DND-41 (cell line): Measurements from ENCODE around the gene GBE1.

Source experiments
- ATAC-seq: fragments of 200-7000 bp; cut with Tn5 transposase; 3 replicates; pipeline ENCODE4 v1.9.1; 2021; ENCODE audit warnings: low read depth; ENCODE audit not compliant: insufficient read depth
- DNase-seq: peaks from one replicate; pipeline ENCODE4 v3.0.0-alpha.2; 2020
- H2AFZ ChIP-seq: 2 replicates; pipeline ENCODE4 v1.6.0; 2012; ENCODE audit warnings: low read depth, low read length
- H3K27ac ChIP-seq: 2 replicates; pipeline ENCODE4 v1.5.1; 2012; ENCODE audit warnings: low read length, inconsistent platforms
- H3K27me3 ChIP-seq: fragments of 200-600 bp; sonication (generic); 2 replicates; pipeline ENCODE4 v1.6.0; 2012; ENCODE audit warnings: low read length, mild to moderate bottlenecking, inconsistent platforms; ENCODE audit not compliant: insufficient read depth, poor library complexity
- H3K36me3 ChIP-seq: 2 replicates; pipeline ENCODE4 v1.5.1; 2012; ENCODE audit warnings: low read length, inconsistent platforms; ENCODE audit not compliant: insufficient read depth
- H3K4me1 ChIP-seq: 2 replicates; pipeline ENCODE4 v1.5.1; 2012; ENCODE audit warnings: mild to moderate bottlenecking, low read length; ENCODE audit not compliant: insufficient read depth
- H3K4me2 ChIP-seq: 2 replicates; pipeline ENCODE4 v1.6.0; 2012; ENCODE audit warnings: mild to moderate bottlenecking, moderate library complexity, low read length, inconsistent platforms; ENCODE audit not compliant: insufficient read depth
- H3K4me3 ChIP-seq, 2 experiments: fragments of 200-600 bp in 1 of 2; shearing (Covaris generic) in 1 of 2; 2 replicates each; pipeline ENCODE4 v1.5.1; 2012 to 2016; ENCODE audit warnings: inconsistent platforms in 2 of 2, low read length in 2 of 2, mild to moderate bottlenecking in 2 of 2, low read depth in 1 of 2, moderate library complexity in 1 of 2
- H3K79me2 ChIP-seq: 2 replicates; pipeline ENCODE4 v1.6.0; 2012; ENCODE audit warnings: low read length, inconsistent platforms; ENCODE audit not compliant: insufficient read depth
- H3K9ac ChIP-seq: 2 replicates; pipeline ENCODE4 v1.6.0; 2012; ENCODE audit warnings: low read depth, mild to moderate bottlenecking, inconsistent platforms, low read length, moderate library complexity
- H3K9me3 ChIP-seq: 2 replicates; pipeline ENCODE4 v1.5.1; 2012; ENCODE audit warnings: low read length, moderate library complexity, mild to moderate bottlenecking, inconsistent platforms; ENCODE audit not compliant: insufficient read depth, severe bottlenecking
- H4K20me1 ChIP-seq: 2 replicates; pipeline ENCODE4 v1.6.0; 2012; ENCODE audit warnings: low read length; ENCODE audit not compliant: insufficient read depth
- EZH2 ChIP-seq: IDR thresholded peaks from 3 replicates; pipeline ENCODE4 v1.6.1; 2012; ENCODE audit warnings: borderline replicate concordance, low read depth, mild to moderate bottlenecking, moderate library complexity, low read length, inconsistent platforms; ENCODE audit not compliant: severe bottlenecking
- TF ChIP-seq, protein P1 (sequence below): IDR thresholded peaks from 2 replicates; pipeline ENCODE4 v1.5.1; 2012; ENCODE audit warnings: borderline replicate concordance, low read length, moderate library complexity, mild to moderate bottlenecking; ENCODE audit not compliant: poor library complexity, severe bottlenecking; ENCODE audit errors: extremely low read depth

Gene GBE1

GRCh38 chr3:81472600-81473362, 288.7 kb downstream of the GBE1 start:
- Histone ChIP-seq H3K4me1 (no peaks in the 10 kb centered on the region), H3K79me2 (no peaks in the 10 kb centered on the region), H3K4me2 (no peak overlapping the region), H3K9me3 (no peaks in the 10 kb centered on the region), H4K20me1 (no peaks in the 10 kb centered on the region), H3K27ac (no peak overlapping the region), H3K36me3 (no peaks in the 10 kb centered on the region), H2AFZ (no peak overlapping the region), H3K9ac (no peak overlapping the region), H3K27me3 (no peaks in the 10 kb centered on the region), H3K4me3 (no peak overlapping the region)
- DNase-seq, result no peak
- no peak for ATAC-seq
- TF ChIP-seq, protein P1, sequence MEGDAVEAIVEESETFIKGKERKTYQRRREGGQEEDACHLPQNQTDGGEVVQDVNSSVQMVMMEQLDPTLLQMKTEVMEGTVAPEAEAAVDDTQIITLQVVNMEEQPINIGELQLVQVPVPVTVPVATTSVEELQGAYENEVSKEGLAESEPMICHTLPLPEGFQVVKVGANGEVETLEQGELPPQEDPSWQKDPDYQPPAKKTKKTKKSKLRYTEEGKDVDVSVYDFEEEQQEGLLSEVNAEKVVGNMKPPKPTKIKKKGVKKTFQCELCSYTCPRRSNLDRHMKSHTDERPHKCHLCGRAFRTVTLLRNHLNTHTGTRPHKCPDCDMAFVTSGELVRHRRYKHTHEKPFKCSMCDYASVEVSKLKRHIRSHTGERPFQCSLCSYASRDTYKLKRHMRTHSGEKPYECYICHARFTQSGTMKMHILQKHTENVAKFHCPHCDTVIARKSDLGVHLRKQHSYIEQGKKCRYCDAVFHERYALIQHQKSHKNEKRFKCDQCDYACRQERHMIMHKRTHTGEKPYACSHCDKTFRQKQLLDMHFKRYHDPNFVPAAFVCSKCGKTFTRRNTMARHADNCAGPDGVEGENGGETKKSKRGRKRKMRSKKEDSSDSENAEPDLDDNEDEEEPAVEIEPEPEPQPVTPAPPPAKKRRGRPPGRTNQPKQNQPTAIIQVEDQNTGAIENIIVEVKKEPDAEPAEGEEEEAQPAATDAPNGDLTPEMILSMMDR, result no peak
- TF ChIP-seq EZH2, result no peak

DNA sequence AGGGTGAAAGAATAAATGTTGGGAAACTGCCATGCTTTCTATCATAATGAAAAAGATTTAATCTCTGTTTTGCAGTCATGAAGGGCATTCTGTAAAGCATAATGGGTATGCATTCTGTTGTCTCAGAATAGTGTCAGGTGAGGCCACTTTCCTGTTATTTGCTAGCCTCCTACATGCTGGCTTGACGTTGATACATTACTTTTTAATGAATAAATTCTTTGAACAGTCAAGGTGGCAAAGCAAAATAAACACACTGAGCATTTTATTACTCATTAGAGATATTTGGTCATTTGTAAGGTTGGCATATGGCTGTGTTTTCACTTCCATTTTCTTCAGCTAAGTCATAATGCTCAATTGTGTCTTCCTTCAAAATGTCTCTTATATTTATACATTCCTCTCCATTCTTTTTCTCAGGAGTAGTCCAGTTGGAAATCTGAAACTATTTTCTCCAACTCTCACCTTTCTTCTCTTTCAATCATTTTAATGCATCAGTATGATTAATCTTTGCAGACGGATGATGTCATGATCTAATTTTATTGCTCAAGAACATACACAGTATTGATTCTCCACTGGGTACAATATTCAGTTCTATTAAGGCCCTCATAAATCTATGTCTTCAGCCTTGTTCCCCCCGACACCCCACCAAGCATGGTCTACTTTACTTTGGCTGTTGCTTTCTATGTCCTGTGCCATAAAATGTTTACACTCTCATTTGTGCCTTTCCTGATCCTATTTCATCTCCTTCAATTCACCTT, 290.7 kb downstream of the GBE1 start:
- Histone ChIP-seq H3K4me2 (no peak overlapping the region), H3K36me3 (no peaks in the 10 kb centered on the region), H3K27ac (no peak overlapping the region), H3K27me3 (no peaks in the 10 kb centered on the region), H3K9ac (no peak overlapping the region), H3K4me3 (no peak overlapping the region), H3K4me1 (no peaks in the 10 kb centered on the region), H4K20me1 (no peaks in the 10 kb centered on the region), H3K79me2 (no peaks in the 10 kb centered on the region), H3K9me3 (no peaks in the 10 kb centered on the region), H2AFZ (no peak overlapping the region)
- TF ChIP-seq, protein P1, result no peak
- TF ChIP-seq EZH2, result no peak
- ATAC-seq, result no peak
- no peak for DNase-seq

GRCh38 chr3:81468391-81468790, 293.1 kb downstream of the GBE1 start:
- Histone ChIP-seq H3K36me3 (no peaks in the 10 kb centered on the region), H2AFZ (no peak overlapping the region), H4K20me1 (no peaks in the 10 kb centered on the region), H3K4me2 (no peak overlapping the region), H3K9ac (no peak overlapping the region), H3K27ac (no peak overlapping the region), H3K79me2 (no peaks in the 10 kb centered on the region), H3K27me3 (no peaks in the 10 kb centered on the region), H3K4me1 (no peaks in the 10 kb centered on the region), H3K9me3 (no peaks in the 10 kb centered on the region), H3K4me3 (no peak overlapping the region)
- TF ChIP-seq, protein P1, result no peak
- TF ChIP-seq EZH2, result no peak
- no peak for ATAC-seq
- no peak for DNase-seq
